Activated CD8-positive, alpha-beta memory T cell treated with anti-CD3 and anti-CD28 coated beads, Interleukin-2, amount 50 U/mL, for 4 hours (primary cell): Measurements from ENCODE around the gene NAT10.

Experiments
- DNase-seq: peaks from one replicate; pipeline ENCODE4 v3.0.0-alpha.2; 2020

NAT10 gene

DNA sequence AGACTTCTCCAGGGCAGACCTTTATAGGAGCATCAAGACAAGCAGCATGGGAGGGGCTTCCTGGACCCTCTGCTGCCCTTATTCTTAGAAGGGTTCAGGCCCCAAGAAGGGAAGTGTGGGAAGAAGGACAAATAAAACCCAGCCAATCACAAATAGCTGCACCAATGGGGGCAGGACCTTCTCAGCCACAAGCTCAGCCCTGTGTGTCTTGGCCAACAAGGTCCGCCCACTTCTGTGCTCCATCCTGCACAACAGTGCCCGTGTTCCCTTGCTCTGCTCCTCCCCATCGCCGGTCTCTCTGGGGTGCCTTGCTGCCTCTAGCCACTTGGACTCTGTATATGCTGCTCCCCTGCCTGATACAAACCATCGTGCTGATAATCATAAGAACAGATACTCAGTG is 86.1 kb downstream of the NAT10 start:
- no peak for DNase-seq

DNA sequence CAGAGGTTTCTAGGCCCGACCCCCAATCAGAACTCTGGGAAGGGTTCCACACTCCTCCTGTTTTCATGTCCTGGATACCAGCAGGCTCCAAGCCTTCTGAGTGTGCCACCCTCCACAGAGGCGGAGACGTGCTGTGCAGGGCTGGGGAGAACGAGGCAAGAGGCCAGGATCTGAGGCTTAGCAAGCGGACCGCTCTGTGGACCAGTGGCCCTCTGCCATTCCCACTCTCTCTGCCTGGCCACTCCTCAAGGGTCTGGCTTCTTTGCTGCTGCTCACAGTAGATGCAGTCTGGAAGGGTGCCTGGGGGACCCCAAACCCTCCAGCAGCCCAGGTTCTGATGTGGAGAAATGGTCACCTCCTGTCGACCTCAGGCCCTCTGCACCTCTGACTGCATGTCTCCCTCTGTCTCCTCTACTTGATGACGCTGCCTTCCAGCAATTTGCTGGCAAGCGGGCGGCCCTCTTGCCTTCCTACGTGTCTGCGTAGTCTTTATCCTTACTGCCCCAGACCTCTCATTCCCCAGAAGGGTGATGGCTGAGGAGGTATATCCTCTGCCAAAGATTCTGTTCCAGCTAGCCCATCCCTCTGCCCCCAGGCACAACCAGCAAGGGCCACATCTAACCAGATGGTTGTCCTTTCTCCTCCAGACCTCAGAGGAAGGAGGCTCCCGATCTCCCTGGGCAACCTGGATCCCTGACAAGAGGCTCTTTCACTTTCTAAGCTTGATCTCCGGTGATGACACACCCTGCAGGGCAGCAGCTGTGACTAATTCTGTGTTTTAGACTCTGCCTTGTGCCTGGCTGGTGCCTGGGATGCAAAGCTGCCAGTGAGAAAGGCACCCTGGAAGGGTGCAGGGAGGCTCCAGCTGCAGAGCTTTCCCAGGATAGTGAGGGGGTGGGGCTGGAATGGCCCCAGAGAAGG is 87.3 kb downstream of the NAT10 start:
- DNase-seq = no peak

DNA sequence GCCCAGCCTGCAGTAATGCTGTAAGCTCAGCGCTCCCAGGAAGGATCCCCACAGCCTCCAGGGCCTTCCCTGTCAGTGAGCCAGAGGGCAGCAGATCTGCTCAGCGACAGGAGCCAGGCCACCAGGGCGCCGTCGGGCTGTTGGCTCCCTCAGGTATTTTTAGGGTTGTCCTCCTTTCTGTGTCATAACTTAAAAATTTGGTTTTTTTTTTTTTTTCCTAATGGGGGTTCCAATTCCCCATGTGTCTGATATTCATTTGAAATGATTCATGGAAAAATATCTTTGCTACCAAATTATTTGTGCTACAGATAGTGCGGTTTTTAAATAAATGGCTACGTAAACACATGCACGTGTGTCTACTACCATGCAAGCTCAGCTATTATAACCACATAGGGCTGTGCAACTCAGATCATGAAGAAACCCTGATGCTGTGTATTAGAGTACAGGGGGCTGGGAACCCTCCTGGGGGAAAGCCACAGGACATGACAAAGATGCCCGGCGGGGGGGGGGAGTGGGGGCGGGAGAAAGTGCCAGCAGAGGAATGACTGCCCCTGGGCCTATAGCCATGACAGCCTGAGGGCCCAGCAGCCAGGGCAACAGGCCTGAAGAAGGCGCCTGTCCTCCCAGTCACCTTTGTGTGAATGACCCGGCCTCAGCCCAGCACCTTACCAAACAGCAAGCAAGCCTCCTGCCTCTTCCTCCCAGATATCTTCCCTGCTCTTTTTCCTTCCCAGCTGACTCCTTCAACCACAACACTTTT is 89.3 kb downstream of the NAT10 start:
- no peak for DNase-seq
